Mucosa of rectum (tissue), 2 donors: Measurements from ENCODE around the gene LGALS4.

Source experiments
- H3K27ac ChIP-seq, 2 donors: one replicate each; pipeline ENCODE4 v1.7.0; 2013; ENCODE audit warnings: inconsistent platforms in 2 of 2, low read depth in 2 of 2, low read length in 2 of 2
- H3K27me3 ChIP-seq, 2 donors: one replicate each; pipeline ENCODE4 v1.7.0; 2013; ENCODE audit warnings: low read length in 2 of 2; ENCODE audit not compliant: control insufficient read depth in 2 of 2, insufficient read depth in 2 of 2
- H3K36me3 ChIP-seq, 2 donors: one replicate each; pipeline ENCODE4 v1.7.0; 2013; ENCODE audit warnings: low read length in 2 of 2; ENCODE audit not compliant: control insufficient read depth in 2 of 2, insufficient read depth in 2 of 2
- H3K4me1 ChIP-seq, 2 donors: one replicate each; pipeline ENCODE4 v1.7.0; 2013; ENCODE audit warnings: low read length in 2 of 2, mild to moderate bottlenecking in 1 of 2; ENCODE audit not compliant: control insufficient read depth in 2 of 2, insufficient read depth in 2 of 2
- H3K4me3 ChIP-seq, 2 donors: one replicate each; pipeline ENCODE4 v1.7.0; 2013; ENCODE audit warnings: low read length in 2 of 2
- H3K9ac ChIP-seq, 2 donors: one replicate each; pipeline ENCODE4 v1.7.0; 2013; ENCODE audit warnings: low read length in 2 of 2, low read depth in 1 of 2, mild to moderate bottlenecking in 1 of 2
- H3K9me3 ChIP-seq, 2 donors: one replicate each; pipeline ENCODE4 v1.7.0; 2013; ENCODE audit warnings: low read length in 2 of 2; ENCODE audit not compliant: control insufficient read depth in 2 of 2
- donor health status: healthy.
- donor health status: Normal muscosa, but diverticular disease.

Gene LGALS4

GRCh38 chr19:38843175-38843758 is 30.5 kb upstream of the LGALS4 start:
- H3K27me3 ChIP-seq: no peaks in the 10 kb centered on the region
- H3K9ac ChIP-seq: no peak overlapping the region
- no peaks in the 10 kb centered on the region for H3K9me3 ChIP-seq
- H3K4me3 ChIP-seq: no peak overlapping the region
- peaks cover 12 to 13% of the 10 kb centered on the region in 2 donors for H3K4me1 ChIP-seq
- H3K36me3 ChIP-seq: peaks cover 87 to 94% of the 10 kb centered on the region in 2 donors
- peak overlapping the region; percentile 17 to 25 for H3K27ac ChIP-seq

GRCh38 chr19:38842439-38843174 is 29.9 kb upstream of the LGALS4 start:
- Histone ChIP-seq H3K9me3 (no peaks in the 10 kb centered on the region), H3K4me3 (no peak overlapping the region), H3K9ac (no peak overlapping the region), H3K27me3 (no peaks in the 10 kb centered on the region), H3K27ac (peak overlapping the region; percentile 17 to 25), H3K36me3 (peaks cover 93 to 97% of the 10 kb centered on the region in 2 donors), H3K4me1 (peaks cover 10 to 12% of the 10 kb centered on the region in 2 donors)

DNA sequence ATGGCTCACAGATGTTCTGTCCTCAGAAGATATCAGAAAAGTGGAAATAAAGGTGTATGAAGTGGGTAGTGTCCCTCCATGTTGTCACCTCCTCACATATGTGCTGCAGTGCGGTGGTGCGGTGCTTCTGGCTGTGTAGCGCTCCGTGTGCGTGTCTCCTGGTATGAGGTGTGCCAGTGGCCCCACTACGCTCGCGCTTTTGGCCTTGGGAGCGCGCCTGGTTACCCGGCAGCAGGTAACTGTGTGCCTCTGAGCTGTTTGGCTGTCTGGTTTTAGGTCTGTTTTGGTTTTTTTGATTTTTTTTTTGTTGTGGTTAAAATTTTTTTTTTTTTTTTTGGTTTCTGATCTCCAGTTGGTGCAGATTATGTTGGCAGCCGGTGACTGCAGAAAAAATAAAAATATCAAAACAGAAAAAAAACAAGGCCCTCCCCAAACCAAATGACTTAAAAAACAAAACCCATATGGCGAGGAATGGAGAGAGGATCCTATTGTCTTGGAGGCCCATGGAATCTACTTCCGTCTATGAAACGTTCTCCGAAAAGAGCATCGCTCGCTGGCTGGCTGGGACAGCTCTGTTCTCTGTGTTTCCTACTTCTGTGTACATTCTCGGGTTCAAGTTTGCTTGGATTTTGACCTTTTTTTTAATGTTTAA is 29.2 kb upstream of the LGALS4 start:
- Histone ChIP-seq H3K4me3 (no peak overlapping the region), H3K36me3 (peaks cover 94 to 97% of the 10 kb centered on the region in 2 donors), H3K9me3 (no peaks in the 10 kb centered on the region), H3K27ac (peak overlapping the region; percentile 26 to 42), H3K4me1 (peaks cover 4 to 6% of the 10 kb centered on the region in 2 donors), H3K9ac (no peak overlapping the region), H3K27me3 (no peaks in the 10 kb centered on the region)

DNA sequence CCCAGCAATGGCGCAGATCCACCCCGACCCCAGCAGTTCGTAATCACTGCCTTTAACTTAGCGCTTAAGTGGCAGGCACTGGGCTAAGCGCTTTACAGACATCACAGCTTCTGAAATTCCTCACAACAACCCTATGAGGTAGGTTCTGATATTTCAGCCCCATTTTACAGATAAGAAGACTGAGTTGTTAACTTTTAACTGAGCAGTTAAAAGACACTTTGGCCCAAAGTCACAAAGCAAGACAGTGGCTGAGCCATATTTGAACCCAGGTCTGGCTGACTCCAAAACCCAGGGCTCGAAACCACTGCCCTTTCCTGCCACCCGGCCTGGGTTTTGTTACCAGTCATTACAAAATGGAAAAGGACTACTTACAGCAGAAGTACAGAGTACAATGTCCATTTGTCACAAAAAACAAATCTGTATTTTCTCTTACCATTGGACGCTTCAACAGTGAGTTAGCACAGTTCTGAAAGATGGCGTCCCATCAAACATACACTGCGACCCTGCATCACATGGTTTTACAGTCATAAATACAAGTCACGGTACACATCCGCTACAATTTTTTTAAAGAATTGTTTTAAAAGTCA is 28.5 kb upstream of the LGALS4 start:
- Histone ChIP-seq H3K4me3 (no peak overlapping the region), H3K27ac (peak overlapping the region in 1 of 2 donors; percentile 21), H3K4me1 (peaks cover 4 to 6% of the 10 kb centered on the region in 2 donors), H3K9ac (no peak overlapping the region), H3K27me3 (no peaks in the 10 kb centered on the region), H3K9me3 (no peaks in the 10 kb centered on the region), H3K36me3 (peaks cover 95 to 96% of the 10 kb centered on the region in 2 donors)

- peaks cover 94% of the 10 kb centered on the region in 2 donors for H3K36me3 ChIP-seq
- H3K27me3 ChIP-seq: no peaks in the 10 kb centered on the region
- H3K4me3 ChIP-seq: no peak overlapping the region
- H3K4me1 ChIP-seq: peaks cover 4 to 6% of the 10 kb centered on the region in 2 donors
- H3K27ac ChIP-seq: peak overlapping the region in 1 of 2 donors; percentile 21
- H3K9me3 ChIP-seq: no peaks in the 10 kb centered on the region
- H3K9ac ChIP-seq: no peak overlapping the region
Observed at GRCh38 chr19:38840583-38840968, 27.8 kb upstream of the LGALS4 start.

DNA sequence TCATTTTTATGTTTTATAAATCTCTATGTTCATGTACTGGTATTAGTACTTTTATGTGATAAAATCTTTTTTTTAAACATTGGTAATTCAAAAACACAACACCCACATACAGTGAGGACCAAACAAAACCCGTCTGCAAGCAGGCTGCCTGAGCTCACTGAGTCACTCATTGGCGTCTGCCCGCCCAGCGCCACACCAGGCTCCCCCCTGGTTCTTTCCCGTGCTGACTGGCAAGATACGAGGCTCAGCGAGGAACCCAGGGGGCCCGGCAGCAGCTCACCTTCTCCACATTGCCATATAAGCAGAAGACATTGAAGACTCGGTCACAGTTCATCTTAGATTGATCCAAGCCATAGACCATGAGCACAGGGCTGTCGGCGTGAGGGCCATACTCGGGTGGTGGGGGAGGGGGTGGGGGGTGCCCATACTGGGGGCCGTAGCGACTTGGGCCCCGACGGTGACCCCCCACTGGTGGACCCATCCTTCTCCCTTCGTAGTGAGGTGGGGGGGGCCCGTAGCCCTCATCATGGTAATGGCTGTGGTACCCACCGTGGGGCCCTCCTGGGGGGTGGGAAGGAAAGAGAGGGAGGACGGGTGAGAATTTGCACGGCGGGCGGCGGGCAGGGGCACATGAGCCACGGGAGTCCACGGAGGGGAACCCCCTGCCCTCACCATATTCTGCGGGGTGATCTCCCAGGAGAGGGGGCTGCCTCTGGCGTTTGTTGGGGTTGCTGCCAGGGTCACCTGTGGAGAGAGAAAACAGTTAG is 27.3 kb upstream of the LGALS4 start:
- no peak overlapping the region for H3K9ac ChIP-seq
- H3K36me3 ChIP-seq: peaks cover 91 to 93% of the 10 kb centered on the region in 2 donors
- no peak overlapping the region for H3K27ac ChIP-seq
- no peaks in the 10 kb centered on the region for H3K27me3 ChIP-seq
- no peaks in the 10 kb centered on the region for H3K9me3 ChIP-seq
- no peak overlapping the region for H3K4me3 ChIP-seq
- H3K4me1 ChIP-seq: peaks cover 4 to 6% of the 10 kb centered on the region in 2 donors

- Histone ChIP-seq H3K9me3 (no peaks in the 10 kb centered on the region), H3K9ac (no peak overlapping the region), H3K4me1 (peaks cover 4 to 6% of the 10 kb centered on the region in 2 donors), H3K27ac (no peak overlapping the region), H3K36me3 (peaks cover 82 to 86% of the 10 kb centered on the region in 2 donors), H3K27me3 (no peaks in the 10 kb centered on the region), H3K4me3 (no peak overlapping the region)
Observed at GRCh38 chr19:38838986-38839761, 26.4 kb upstream of the LGALS4 start.

- Histone ChIP-seq H3K9ac (no peak overlapping the region), H3K9me3 (no peaks in the 10 kb centered on the region), H3K4me3 (no peak overlapping the region), H3K27me3 (no peaks in the 10 kb centered on the region), H3K27ac (no peak overlapping the region), H3K36me3 (peaks cover 74 to 78% of the 10 kb centered on the region in 2 donors), H3K4me1 (peaks cover 4% of the 10 kb centered on the region in 2 donors)
Observed at GRCh38 chr19:38838208-38838985, 25.7 kb upstream of the LGALS4 start.
